HG03103 (cell line): ENCODE data around the gene PTPRN2.
"Not testable (repeated sequence)": the region's sequence is repeated elsewhere in the genome, so short reads cannot be mapped to it uniquely, and the experiment has no call there.

ENCODE experiments used
- ATAC-seq: cut with Tn5 transposase; IDR thresholded peaks from one replicate; pipeline ENCODE4 v1.9.1; 2021; ENCODE audit warnings: low read depth; ENCODE audit not compliant: unreplicated experiment

The PTPRN2 gene

GRCh38 chr7:158235862-158236261, 351.8 kb downstream of the PTPRN2 start:
- no peak for ATAC-seq

- no peak for ATAC-seq
Observed at GRCh38 chr7:158229945-158230344, 357.7 kb downstream of the PTPRN2 start.

- ATAC-seq: no peak
Observed at GRCh38 chr7:158228986-158229385, 358.6 kb downstream of the PTPRN2 start.

- no peak for ATAC-seq
Observed at GRCh38 chr7:158228131-158228530, 359.5 kb downstream of the PTPRN2 start.

DNA sequence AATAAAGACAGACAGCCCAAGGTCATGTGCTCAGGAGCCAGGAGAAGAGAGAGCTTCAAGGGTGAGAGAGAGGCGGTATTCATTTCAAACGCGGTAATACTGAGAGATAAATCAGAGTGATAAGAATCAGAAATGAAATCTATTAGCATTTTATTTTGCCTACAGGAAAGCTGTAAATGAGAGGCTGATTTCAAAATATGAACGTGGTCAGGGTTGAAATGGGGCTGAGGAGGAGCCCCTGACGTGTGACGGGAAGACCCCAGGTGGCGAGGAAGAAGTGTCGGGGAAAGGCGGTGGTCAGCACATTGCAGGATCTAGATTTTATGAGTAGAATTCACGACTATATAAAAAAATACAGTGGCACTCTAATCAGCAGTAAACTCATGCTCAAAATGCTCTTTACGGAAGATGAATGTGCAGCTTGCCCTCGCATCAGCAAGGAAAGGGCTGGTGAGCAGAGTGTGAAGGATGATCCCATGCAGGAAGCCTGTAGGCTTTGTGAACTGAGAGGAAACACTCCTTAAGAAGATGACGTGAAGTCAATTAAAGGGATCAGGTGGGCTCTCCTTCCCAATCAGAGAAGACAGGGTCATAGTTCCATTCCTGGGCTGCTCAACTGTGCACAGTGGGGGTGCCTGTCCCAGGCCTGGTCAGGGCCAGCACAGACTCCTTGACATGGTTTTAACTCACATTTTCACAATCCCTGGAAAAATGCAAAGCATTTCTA, 360.2 kb downstream of the PTPRN2 start:
- no peak for ATAC-seq

GRCh38 chr7:158216198-158216597, 371.4 kb downstream of the PTPRN2 start:
- ATAC-seq: no peak

DNA sequence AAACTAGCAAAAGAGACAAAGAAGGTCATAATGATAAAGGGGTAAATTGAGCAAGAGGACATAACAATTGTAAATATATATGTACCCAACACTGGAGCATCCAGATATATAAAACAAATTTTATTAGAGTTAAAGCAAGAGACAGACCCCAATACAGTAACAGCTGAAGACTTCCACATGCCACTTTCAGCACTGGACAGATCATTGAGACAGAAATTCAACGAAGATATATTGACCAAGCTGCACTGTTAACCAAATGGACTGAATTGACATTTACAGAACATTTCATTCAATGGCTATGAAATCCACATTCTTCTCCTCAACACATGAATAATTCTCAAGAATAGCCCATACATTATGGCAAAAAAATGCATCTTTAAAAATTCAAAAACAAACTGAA, 378.2 kb downstream of the PTPRN2 start:
- ATAC-seq: no peak

DNA sequence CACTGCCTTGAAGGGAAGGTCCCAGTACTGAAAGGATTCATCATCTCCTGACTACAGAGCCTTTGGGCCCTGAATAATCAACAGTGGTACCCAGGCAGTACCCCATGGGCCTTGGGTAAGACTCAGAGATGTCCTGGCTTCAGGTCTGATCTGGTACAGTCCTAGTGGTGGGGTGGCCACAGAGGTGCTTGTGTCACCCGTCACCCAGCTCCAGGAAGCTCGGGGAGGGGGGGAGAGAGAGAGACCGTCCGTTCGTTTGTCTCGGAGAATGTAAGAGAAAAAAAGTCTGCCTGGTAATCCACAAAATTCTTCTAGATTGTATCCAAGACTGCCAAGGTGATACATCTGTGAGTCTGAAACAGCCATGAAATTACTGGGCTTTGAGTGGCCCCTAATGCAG, 381.3 kb downstream of the PTPRN2 start:
- ATAC-seq: no peak

GRCh38 chr7:158204453-158204852, 383.2 kb downstream of the PTPRN2 start:
- ATAC-seq: no peak

DNA sequence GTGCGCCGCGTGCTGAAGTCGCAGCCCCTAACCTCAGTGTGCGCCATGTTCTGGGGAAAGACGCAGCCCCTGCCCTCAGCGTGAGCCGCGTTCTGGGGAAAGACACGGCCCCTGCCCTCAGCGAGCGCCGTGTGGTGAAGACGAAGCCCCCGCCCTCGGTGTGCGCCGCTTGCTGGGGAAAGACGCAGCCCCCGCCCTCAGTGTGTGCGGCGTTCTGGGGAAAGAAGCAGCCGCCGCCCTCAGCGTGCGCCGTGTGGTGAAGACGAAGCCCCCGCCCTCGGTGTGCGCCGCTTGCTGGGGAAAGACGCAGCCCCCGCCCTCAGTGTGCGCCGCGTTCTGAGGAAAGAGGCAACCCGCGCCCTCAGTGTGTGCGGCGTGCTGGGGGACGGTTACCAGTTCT, 383.7 kb downstream of the PTPRN2 start:
- not testable (repeated sequence) for ATAC-seq

DNA sequence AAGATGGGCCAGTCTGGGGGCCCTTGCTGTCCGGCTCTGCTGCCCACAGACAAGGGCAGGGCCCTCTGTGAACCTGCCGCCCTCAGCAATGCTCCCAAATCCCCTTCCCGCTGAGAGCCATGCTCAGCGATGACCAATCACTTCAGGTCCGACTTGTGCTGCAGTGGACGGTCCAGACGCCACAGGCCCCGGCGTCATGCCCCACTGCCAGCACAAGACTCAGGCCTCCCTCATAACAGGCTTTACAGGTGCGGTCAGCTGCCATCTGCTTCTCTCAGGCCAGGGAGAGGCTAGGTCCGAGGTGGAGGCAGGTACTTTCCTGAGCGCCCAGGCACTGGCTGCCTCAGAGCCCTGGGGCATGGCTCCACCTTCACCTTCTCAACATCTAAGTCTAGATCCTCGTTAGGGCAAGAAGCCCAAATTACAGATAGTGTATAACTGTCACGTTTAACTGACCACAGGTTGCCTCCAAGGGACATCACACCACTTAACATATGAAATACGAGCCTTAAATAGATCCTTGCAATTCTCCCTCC, 393.2 kb downstream of the PTPRN2 start:
- ATAC-seq: no peak

DNA sequence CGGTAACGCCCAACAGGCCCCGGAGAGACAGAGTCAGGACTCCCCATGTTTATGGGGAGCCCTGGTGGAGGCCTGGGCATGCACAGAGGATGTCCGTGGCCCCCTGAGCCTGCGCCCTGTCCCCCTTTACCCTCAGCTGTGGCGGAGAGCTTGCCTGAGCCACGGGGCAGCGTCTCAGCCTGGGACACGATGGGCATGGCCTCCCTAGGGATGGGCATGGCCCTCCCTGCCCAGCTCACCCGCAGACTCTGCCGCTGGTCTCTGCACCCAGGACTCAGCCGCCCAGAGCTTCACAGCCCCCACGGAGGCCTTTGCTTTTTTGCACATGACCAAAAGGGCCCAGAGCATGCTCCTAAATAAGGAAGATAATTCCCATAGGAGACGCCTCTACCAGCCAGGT, 394.2 kb downstream of the PTPRN2 start:
- no peak for ATAC-seq

GRCh38 chr7:158192956-158193355, 394.7 kb downstream of the PTPRN2 start:
- ATAC-seq: no peak

DNA sequence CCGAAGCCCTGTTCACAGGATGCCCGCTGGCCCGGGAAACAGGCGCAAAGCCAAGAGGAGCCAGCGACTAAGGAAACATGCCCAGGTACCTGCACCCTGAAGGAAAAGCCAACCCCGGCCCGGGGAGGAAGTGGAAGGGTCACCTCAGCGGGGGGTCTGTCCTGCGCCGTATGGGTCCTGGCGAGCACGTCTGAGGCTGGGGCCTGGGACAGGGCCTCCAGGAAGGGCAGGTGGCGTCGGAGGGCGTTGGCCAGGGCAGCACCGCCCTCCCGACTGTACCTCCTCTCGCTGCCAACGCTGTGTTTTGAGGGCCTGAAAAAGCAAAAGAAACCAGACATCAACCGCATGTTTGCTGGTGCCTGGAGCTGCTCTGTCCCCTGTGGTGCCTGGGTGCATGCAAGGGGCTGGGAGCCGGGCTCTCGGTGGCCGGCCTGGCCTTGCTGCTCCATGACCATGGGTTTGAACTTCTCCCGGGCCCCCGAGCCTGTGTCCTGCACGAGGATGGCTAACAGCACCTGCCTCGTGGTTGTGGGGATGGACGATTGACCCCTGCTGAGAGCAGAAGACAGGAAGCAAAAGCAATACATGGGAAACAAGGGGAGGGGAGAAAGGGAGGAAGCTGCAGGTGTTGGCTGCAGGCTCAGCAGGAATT, 395.3 kb downstream of the PTPRN2 start:
- ATAC-seq: no peak

DNA sequence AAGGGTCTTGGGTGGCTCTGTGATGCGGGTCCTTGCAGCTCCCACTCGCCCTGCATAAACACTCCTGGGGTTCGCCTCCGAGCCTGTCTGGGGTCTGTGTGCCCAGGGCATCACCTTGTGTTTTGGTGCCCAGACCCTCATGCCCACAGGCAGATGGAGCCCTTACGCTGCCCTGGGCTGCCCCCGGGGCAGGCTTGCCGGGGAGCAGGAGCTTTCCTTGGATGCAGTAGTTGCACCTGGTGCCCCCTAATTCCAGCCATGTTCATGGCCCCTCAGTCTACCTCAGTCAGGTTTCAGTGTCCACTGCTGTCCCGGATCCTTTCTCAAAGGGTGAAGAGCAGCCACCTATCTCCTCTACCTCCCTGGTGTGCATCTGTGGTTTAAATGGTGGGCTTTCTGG, 396.0 kb downstream of the PTPRN2 start:
- ATAC-seq: no peak

GRCh38 chr7:158190756-158191155, 396.9 kb downstream of the PTPRN2 start:
- ATAC-seq: no peak

DNA sequence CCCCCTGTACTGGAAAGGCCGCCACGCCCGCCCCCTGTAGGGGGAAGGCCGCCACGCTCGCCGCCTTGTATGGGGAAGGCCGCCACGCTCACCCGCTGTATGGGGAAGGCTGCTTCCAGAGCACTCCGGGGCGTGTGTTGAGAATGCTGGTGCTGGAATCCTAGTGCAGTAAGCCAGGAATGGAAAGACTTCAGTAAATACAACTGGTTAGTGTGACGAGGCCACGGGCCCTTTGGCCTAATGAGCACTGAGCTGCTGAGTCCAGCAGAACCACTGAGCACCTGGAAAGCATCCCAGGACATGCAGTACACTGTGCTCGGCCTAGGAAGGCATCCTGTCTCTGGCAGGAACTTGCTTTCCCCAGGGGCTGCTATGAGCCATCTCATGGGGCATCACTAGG, 398.9 kb downstream of the PTPRN2 start:
- no peak for ATAC-seq

GRCh38 chr7:158187694-158187994, 400.0 kb downstream of the PTPRN2 start:
- ATAC-seq: no peak

- ATAC-seq: no peak
Observed at GRCh38 chr7:158186864-158187693, 400.5 kb downstream of the PTPRN2 start.

DNA sequence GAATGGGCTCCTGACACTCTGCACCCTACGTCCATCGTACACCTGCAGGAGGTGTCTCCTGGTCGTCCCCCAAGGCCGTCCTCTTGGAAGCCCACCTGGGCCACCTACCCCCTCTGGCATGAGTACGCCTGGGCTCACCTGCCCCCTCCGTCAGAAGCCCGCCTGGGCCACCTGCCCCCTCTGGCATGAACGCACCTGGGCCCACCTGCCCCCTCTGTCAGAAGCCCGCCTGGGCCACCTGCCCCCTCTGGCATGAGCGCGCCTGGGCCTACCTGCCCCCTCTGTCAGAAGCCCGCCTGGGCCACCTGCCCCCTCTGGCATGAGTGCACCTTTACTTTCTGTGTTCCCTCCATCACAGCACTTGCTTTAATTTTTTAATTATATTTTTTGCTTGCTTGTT, 401.2 kb downstream of the PTPRN2 start:
- ATAC-seq: no peak

GRCh38 chr7:158185653-158186052, 402.0 kb downstream of the PTPRN2 start:
- no peak for ATAC-seq
